Dedifferentiated amniotic fluid mesenchymal stem cell (primary cell): ENCODE results near the gene CXCL8.
"Not testable (repeated sequence)": the region's sequence is repeated elsewhere in the genome, so short reads cannot be mapped to it uniquely, and the experiment has no call there.

Source experiments
- DNase-seq: peaks from one replicate; pipeline ENCODE4 v3.0.0-alpha.2; 2016; ENCODE audit errors: extremely low spot score

Gene CXCL8

DNA sequence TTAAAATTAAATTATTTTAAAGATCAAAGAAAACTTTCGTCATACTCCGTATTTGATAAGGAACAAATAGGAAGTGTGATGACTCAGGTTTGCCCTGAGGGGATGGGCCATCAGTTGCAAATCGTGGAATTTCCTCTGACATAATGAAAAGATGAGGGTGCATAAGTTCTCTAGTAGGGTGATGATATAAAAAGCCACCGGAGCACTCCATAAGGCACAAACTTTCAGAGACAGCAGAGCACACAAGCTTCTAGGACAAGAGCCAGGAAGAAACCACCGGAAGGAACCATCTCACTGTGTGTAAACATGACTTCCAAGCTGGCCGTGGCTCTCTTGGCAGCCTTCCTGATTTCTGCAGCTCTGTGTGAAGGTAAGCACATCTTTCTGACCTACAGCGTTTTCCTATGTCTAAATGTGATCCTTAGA lies at the start of gene CXCL8:
Gene CXCL8, plus strand, starts transcription at position 217 of the 426 bp plus-strand sequence. Its CDS starts 90 bp downstream, at position 307.
- DNase-seq = peak; percentile 21

DNA sequence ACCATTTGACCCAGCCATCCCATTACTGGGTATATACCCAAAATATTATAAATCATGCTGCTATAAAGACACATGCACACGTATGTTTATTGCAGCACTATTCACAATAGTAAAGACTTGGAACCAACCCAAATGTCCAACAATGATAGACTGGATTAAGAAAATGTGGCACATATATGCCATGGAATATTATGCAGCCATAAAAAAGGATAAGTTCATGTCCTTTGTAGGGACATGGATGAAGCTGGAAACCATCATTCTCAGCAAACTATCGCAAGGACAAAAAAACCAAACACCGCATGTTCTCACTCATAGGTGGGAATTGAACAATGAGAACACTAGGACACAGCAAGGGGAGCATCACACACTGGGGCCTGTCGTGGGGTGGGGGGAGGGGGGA lies 49.2 kb upstream of the CXCL8 start:
- DNase-seq = not testable (repeated sequence)

DNA sequence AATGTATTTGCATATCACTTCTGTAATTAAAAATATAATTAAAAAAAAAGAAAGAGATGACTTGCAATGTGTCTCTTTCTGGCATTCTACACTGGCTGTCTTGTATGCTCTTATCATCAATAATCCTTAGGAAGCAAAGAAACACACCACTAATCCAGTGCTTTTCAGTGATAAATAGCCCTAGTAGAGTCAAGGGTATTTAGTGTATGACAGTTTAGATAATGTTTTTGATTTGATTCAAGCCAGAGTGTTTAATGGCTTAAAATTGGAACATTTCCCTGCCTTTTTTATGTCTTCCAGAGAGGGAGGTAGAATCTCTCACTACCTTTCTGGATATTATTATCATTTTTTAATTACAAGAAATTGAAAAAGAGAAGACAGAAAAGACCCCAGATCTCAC lies 48.6 kb upstream of the CXCL8 start:
- DNase-seq = no peak

DNA sequence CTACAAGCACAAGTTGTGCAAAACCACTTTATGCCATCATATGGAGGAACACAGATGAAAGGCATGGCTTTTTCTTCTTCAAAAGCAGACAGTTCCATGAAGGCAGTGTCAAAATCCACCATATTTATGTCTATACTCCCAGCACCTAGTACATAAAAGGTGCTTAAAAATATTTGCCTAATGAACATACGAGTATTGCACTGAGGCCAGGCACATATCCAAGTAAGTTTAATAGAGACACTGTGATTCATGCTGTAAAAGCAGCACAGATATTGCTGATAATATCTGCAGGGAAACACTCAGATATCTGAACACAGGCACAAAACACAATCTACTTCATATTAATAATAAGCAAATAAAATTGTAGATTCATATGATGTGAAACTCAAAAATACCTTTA lies 48.1 kb upstream of the CXCL8 start:
- no peak for DNase-seq

DNA sequence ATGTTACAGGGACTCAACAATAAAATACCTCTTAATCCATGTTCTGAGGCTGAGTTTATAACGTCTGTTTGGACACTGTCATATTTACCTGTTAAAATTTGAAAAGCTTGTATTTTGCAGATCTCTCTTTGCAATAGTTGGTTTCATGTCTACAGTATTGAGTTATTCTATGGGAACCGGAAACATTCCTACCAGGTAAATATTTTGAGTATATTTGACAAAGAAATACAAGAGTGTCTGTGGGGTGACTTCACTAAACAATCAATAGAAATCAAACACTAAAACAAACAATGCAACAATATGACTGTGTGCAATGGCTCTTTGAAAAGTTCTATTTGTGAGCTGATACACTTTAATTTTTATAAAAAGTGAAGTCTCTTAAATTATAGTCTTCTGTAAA lies 47.7 kb upstream of the CXCL8 start:
- DNase-seq = no peak

DNA sequence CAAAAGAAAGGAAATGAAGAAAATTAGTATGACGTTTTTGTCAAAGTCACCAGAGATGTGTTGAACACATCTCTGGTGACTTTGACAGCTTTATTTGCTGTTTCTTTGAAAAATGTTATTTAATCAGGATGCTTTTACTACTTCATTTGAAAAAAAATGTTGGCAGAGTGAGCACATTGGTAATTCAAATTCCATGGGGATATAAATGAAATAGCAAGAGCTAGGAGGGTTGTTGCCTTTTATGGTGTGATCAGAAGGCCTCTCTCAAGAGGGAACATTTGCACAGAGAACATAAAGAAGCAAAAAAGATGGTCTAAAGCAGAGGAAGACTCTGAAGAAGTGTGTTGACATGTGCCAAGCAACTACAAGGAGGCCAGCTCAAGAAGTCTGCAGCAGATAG lies 46.6 kb upstream of the CXCL8 start:
- DNase-seq = no peak

DNA sequence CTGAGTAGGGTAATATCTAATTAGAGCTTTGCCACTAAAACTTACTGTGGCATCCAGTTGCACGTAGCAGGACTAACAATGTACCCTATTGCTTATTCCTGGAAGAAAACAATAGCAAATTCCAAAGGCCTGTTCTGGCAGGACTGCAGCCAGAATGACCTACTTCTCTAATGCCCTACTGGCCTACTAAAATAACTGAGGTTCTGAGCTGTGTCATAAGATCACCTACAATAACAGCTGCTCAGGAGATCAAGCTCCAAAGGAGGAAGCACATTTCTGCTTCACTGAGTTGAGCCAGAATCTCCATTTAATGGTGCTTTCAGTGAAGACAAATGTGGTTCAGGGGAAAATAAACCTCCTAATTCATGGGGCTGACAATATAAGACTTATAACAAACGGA lies 42.2 kb upstream of the CXCL8 start:
- DNase-seq = no peak

DNA sequence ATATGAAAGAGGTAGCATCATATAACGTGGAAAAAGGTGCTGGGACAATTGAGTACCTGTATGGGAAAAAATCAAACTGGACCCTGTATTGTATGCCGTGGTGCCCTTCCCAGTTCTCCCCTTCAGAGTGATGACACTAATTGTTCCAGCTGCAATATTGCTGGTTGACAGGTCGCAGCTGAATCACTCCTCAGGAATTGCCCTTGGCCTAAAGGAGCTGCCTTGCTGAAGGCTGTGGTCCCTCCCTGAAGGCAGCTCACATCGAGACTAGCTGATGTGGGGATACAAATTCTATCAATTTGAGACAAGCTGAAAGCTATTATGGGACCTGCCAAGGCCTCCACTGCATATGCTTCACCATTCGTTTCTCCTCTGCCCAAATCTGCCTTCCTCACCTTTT lies 39.3 kb upstream of the CXCL8 start:
- no peak for DNase-seq

DNA sequence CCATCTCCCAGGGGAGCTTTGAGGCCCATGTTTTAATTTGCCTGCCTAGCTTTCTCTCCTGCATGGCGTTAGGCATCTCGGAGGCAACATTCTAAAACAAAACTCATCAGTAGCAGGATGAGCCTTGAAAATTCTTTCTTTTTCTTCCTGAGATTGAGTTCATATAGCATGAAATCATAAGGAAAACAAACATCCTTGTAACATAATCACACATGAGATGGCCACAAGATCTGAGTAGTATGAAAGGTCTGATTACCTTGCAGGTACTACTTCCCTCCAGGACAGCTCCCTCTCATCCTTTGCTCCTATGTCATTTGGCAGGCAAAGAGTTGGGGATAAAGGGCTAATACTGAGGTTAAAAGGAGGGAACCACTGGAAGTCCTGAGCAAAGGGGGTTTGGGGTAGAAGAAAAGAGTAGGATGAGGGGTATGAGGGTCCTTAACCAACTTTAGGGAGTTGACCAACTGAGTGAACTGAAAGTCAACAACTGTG lies 37.5 kb upstream of the CXCL8 start:
- no peak for DNase-seq

DNA sequence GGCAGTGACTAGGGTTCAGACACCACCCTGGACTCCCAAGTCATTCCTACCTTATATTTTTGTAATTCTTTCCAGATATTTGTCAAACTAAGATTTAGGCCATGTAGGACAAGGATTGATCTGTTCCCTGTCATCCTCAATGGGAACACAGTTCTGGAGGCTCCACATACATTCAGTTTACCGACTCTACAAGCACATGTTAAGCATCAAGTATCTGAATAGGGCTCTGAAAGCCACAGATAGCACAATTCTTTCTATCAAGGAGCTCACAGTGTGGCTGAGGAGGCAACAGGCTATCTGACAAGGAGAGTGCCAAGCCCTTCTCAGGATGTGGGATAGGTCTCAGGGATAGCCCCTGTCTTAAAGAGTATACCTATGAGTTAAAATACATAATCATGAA lies 37.0 kb upstream of the CXCL8 start:
- DNase-seq = no peak

DNA sequence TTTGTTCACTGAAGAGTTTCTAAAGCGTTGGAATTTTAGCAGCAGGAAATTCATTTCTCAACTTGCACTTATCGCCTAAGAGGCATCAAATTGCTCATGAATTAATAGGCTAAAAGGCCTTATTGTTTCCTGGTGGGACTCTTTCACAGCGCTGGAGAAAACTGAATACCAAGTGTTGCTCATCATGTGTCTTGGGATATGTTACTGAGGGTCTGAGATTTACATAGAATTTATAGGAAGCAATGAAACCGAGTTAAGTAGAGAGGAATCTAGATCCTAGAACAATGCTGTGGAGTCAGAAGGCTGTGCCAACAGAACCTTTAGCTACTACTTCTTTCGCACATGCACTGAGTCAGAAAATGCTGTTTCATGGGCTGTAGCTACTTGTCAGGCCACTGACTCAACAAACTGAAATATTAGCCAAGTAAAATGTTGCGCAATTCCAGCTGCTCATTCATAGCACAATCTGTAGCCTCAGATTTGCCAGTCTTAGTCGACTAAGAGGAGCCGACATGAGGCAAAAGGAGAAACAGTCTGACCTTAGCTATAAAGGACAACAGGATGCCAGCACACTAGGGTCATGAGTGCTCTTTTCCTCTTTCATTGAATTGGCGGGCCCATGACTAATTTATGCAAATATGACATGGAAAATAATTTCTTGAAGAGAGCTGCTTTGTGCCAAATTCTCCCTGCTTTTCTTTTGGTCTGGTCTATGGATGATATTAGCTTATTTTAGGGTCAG lies 35.9 kb upstream of the CXCL8 start:
- DNase-seq = peak; percentile 99

DNA sequence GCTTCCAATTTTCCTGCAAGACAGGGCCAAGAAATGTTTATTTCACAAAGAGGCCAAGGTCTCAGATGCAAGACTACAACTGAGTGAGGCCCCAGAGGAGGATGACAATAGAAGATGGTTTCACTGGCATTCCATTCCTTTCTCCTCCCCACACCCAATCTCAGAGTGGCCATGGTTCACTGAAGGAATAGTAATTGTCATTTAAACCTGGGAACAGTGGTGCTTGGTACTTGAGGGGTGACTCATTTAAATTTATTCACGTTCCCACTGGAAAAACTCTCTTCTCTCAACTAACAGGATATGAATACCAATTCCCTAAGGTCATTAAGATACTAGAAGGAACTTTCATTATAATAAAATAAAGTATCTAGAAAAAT lies 35.3 kb upstream of the CXCL8 start:
- DNase-seq = peak; percentile 35

DNA sequence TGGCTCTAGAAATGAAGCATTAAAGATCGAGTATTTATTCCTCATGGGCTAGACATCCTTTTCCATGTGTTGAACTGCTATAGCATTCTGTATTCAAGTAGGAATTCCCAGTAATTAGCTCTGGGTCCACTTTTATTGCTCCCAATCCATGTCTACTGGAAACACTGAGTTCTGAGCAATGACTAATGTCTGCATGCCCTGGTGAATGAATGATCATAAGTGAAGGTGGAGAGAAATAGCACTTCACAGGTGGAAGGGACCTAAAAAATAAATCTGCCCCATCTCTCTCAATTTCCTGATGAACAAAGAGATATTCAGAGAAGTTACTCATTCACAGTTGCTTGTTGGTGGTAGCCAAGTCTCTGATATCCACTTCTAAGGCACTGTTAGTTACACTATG lies 34.6 kb upstream of the CXCL8 start:
- no peak for DNase-seq

DNA sequence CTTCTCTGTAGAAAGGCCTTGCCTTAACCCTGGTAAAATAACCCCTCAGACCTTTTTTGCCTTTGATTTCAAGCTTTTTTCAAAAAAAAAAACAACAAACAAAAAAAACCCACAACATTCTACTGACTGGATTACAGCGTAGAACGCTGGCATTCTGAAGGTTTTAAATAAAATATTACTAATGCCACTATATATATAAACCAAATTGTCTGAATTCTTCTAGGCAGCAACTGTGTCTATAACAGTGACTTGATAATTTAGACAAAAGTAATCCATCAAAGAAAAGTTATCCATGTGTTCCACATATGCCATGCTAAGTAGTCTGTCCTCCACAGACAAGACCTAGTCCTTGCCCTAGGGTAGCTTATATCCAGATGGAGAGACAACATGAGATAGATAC lies 33.6 kb upstream of the CXCL8 start:
- no peak for DNase-seq

DNA sequence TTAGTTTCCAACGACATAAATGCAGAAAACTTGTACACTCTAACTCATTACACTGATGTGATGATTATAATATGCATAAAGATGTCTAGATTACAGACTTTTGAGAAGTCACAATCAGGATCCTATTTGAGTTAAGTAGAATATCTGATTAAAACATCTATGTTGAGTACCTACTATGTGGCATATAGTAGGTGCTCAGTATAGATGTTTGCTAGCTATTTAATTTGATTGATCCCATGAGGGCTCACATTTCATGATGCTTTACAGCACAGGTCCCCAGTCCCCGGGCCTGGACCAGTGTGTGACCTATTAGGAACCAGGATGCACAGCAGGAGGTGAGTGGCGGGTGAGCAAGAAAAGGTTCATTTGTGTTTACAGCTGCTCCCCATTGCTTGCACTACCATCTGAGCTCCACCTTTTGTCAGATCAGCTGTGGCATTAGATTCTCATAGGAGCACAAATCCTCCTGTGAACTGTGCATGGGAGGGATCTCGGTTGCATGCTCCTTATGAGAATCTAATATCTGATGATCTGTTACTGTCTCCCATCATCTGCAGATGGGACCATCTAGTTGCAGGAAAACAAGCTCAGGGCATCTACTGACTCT lies 33.0 kb upstream of the CXCL8 start:
- no peak for DNase-seq

DNA sequence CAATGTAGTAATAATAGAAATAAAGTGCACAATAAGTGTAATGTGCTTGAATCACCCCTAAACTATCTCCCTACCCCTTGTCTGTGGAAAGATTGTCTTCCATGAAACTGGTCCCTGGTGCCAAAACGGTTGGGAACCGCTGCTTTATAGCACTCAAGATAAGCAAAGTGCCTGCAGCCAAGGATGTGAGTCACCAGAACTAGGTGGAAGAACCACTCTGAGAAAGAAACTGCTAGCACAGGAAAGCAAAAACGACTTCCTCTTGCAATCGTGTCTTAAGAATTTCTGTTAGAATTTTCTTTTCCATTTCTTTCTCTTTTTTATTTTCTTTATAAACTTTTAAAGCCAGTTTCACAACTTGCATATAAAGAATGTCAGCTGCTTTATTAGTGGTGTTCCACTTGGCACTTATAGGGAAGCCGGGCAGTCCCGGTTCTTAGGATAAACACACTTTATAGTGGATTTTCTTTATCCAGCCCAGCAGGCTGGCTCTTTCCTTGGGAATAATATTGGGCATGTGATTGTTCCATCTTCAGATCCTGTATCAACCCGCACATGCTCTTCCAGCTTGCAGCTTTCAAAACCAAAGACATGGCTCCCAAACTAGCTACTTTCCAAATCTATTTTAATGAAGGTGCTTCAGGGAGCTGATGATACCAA lies 32.3 kb upstream of the CXCL8 start:
- DNase-seq = peak; percentile 56

DNA sequence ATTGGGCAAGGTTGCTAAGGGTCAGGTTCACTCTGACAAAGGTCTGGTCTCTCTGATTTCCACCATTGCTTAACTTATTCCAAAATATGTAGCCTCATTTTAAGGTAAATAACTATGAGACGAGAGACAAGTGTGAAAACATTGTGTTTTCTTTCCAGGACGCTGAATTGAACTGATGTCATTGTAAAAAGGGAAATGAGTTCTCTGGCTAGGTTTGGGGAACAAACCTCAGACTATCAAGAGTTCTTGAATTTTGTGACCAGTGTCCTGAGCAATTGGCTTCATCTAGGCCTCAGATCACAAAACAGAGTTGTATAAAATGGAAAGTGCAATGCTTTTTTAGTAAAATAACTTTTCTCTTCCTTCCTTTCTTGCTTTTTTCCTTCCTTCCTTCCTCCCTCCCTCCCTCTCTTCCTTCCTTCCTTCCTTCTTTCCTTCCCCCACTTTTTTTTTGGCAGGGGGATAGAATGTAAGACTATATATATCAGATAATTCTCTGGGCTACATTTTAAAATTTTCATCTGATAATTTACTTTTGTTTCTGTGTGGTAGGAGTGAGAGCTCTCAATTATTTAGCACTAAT lies 30.8 kb upstream of the CXCL8 start:
- DNase-seq = no peak

DNA sequence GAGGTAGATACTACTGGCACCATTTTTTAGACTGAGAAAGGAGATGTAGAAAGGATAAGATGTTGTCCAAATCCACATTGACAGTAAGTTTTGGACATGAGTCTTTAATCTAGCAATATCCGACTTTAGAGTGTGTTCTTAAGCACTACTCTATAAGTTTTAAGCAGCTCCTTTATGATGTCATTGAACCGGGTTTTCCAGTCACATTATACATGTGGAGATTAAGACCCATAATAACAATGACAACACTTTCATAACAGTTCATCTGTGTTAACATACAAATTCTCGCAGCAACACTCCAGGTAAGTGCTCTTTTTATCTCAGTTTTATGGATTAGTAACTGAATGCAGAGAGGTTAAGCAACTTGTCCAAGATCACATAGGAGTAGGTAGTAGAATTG lies 30.3 kb upstream of the CXCL8 start:
- DNase-seq = no peak

DNA sequence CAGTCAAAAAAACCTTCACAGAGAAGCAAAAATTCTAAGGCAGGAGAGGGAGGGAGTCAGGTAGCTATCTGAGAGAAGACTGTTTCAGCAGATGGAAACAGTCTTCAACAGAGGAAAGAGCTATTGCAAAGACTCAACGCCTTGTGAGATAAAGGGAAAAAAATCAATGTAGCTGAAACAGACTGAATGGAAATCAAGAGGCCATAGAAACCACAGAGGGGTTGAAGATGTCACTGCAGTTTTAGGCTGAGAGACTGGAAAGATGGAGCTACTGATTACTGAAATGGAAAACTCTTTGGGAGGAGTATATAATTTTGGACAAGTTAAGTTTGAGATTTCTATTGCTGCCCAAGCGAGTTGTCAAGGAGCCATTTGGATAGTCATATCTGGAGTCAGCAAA lies 28.4 kb upstream of the CXCL8 start:
- no peak for DNase-seq

DNA sequence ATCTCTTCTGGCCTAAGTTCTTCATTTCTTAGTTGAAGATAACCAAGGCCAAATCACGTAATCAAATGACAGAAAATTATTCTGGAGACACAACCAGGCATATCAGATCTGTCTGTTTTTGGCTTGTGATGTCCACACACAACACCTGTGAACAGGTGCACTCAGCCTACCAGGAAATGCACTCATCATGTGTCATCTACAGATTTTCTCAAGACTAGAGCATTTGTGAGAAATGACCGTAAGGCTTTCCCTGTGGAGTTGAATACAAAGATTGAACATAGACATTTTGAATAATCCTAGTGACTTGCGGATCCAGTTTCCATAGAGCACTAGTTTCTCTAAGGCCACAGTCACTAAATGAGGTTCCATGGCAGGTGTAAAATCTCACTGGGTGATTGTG lies 26.7 kb upstream of the CXCL8 start:
- DNase-seq = no peak

DNA sequence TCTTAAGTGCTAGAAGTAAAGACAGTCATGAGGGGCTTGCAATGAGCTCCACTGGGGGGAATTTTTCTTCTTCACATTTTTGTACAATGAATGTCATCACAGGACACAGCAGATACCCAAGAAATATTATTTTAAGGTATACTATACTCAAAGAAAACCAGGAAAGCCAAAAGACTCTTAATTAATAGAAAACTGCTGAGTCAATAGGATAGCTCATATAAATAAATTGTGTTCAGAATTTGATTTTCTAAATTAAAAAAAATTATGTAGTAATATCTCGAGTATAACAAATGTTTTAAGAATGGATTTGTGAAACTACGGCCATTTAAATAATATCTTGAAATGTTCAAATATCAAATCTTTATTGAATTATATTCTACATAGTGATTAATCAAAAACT lies 25.7 kb upstream of the CXCL8 start:
- no peak for DNase-seq

DNA sequence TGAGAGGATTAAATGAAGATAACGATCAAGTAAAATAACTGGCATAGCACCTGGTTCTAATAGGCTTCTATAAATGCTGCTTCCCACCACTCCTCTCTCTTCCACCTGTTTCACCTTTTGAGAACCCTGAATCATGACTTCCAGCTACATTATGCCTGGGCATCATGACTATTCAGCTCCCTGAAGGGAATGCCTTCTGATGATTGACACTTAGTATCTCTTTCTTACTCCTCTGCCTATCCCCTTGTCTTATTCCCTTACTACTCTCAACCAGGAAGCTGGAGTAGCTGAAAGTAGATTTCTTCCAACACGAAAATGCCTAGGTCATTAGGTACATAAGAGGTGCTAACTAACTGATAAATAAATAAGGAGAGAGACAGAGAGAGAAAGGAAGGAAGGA lies 24.7 kb upstream of the CXCL8 start:
- no peak for DNase-seq
